Spleen (tissue), 11 donors: ENCODE measurements around the gene USP13. TPM values are rescaled to one million over a fixed set of nuclear protein-coding genes. Genes with fewer than 3 reads are reported as not detected.

Experiments
- DNase-seq: peaks from one replicate; pipeline ENCODE4 v3.0.0-alpha.2; 2020
- H3K27ac ChIP-seq, 8 donors: fragments of 200-600 bp; sonication (generic) in 7 of 8; 1 replicate in 4 of 8; 2 replicates in 4 of 8; pipeline versions ENCODE4 v1.5.0 to v1.8.0; 2016 to 2021; ENCODE audit warnings: inconsistent platforms in 4 of 8, mild to moderate bottlenecking in 4 of 8, moderate library complexity in 1 of 8
- H3K27me3 ChIP-seq, 7 donors: fragments of 200-600 bp; sonication (generic) in 6 of 7; replicated peaks in 1 of 7; 1 replicate in 4 of 7; 2 replicates in 3 of 7; pipeline versions ENCODE4 v1.5.0 to v1.8.0; 2016 to 2021; ENCODE audit warnings: inconsistent platforms in 3 of 7, mild to moderate bottlenecking in 1 of 7
- H3K36me3 ChIP-seq, 6 donors: fragments of 200-600 bp; sonication (generic) in 5 of 6; 1 replicate in 4 of 6; 2 replicates in 2 of 6; pipeline versions ENCODE4 v1.5.0 to v1.8.0; 2016 to 2021; ENCODE audit warnings: inconsistent platforms in 2 of 6
- H3K4me1 ChIP-seq, 6 donors: fragments of 200-600 bp; sonication (generic) in 5 of 6; 1 replicate in 3 of 6; 2 replicates in 3 of 6; pipeline versions ENCODE4 v1.5.0 to v1.8.0; 2016 to 2021; ENCODE audit warnings: inconsistent platforms in 3 of 6
- H3K4me3 ChIP-seq, 8 donors: fragments of 200-600 bp; sonication (generic) in 7 of 8; 1 replicate in 4 of 8; 2 replicates in 4 of 8; pipeline versions ENCODE4 v1.5.0 to v1.8.0; 2016 to 2021; ENCODE audit warnings: inconsistent platforms in 4 of 8, mild to moderate bottlenecking in 4 of 8, moderate library complexity in 2 of 8
- H3K9me3 ChIP-seq, 8 donors: fragments of 200-600 bp; sonication (generic) in 7 of 8; 1 replicate in 4 of 8; 2 replicates in 4 of 8; pipeline versions ENCODE4 v1.5.0 to v1.8.0; 2016 to 2021; ENCODE audit warnings: inconsistent platforms in 4 of 8
- POLR2A ChIP-seq, 3 donors: fragments of 450-650 bp; IDR thresholded peaks; one replicate each; pipeline ENCODE4 v1.5.1; 2017; ENCODE audit warnings: antibody characterized with exemption in 3 of 3, mild to moderate bottlenecking in 1 of 3
- POLR2AphosphoS5 ChIP-seq, 3 donors: sonication (generic); formaldehyde crosslinking; IDR thresholded peaks; one replicate each; pipeline ENCODE4 v1.5.1; 2017; ENCODE audit warnings: antibody characterized with exemption in 3 of 3
- WGBS, 5 donors: extraction: QIAGEN DNeasy Blood & Tissue Kit in 3 of 5; methylation state at CpG; one replicate each; pipeline versions ENCODE4 v1.1.5 to v1.1.7; 2013 to 2018; 5-methylcytosine and 5-hydroxymethylcytosine counted together
- intact Hi-C: fragments of 100-400 bp; cut with DNase I; formaldehyde crosslinking; loops from one replicate; pipeline ENCODE4 v1.15.0; 2023; ENCODE audit warnings: low total_unique reads
- polyA plus RNA-seq, 3 donors: library from polyadenylated mRNA; stranded (reverse); fragments of 200-250 nt; gene quantifications; one replicate each; pipeline ENCODE4 v1.2.1, GENCODE V29; 2013
- total RNA-seq, 7 donors: library from RNA; depleted of rRNA in 3 of 7; stranded (reverse); fragments of >200 nt in 3 of 7; fragmentation: NEBNext Ultra II Directional in 4 of 7; extraction: Animal tissue kit (Norgen Biotek cat#: 25700) in 4 of 7; gene quantifications; one replicate each; pipeline versions ENCODE4 v1.1.0 to v1.2.1, GENCODE V29; 2016 to 2021
- TF ChIP-seq, protein P1 (sequence below), 11 experiments: fragments of 200-600 bp in 7 of 11; fragments of 450-650 bp in 4 of 11; sonication (generic) in 4 of 11; IDR thresholded peaks in 8 of 11; conservative IDR thresholded peaks in 3 of 11; 1 replicate in 7 of 11; 2 replicates in 4 of 11; pipeline versions ENCODE4 v1.4.0 to v1.8.0; 2016 to 2021; ENCODE audit warnings: antibody characterized with exemption in 11 of 11, inconsistent platforms in 4 of 11, mild to moderate bottlenecking in 1 of 11
- donor health status: healthy with polysubstance abuse.
- donor health status: DM: no; HTN: no; CAD: no; lungs with moderate emphysema.
- donor health status: DM: no; HTN: no; CAD: no.
- donor health status: Bipolar disorder and iron deficiency.
- donor health status: healthy.
- donor health status: DM: no; HTN: no; CAD: no.
- donor health status: DM: yes; HTN: yes; CAD: no.

The USP13 gene
- total and polyA plus RNA-seq, 10 donors, result 1.1 to 9.4 (median 7.1) TPM

DNA sequence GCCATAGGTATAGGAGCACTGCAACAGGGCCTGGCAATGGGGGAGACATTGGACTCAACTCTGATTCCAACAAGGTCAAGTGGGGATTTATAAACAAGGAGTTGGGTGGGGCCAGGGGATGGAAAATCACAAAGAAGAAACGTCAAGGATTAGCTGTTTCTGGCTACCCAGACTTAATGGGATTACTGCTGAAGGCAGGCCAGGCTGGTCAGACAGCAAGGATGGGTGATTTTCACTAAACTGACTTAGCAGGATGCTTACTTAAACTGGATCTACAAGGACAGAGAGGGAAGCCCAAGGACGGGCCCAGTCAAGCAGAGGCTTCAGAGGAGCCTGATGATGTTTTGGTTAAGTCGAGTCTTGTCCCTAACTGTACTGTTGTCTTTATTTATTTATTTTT lies 76.2 kb downstream of the USP13 start:
- intact Hi-C loops, result no loop called here

DNA sequence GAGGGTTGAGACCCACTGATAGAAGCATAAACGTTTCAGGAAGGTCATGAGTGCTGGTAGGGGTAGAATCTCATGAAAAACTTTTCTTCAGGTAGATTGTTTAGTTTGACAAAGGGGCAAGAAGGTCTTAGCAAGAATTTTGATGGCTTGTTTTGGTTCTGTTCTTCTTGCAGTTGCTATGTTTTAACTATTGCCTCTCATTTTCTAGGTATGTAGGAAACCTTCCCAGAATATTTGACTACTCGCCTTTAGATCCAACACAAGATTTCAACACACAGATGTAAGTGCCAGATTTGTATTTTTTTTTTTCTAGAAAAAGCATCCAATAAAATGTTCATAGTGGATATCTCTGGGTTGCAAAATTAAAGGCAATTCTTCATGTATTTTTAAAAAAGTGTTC lies 77.1 kb downstream of the USP13 start:
- H3K27ac ChIP-seq, result no peak overlapping the region
- TF ChIP-seq, protein P1, sequence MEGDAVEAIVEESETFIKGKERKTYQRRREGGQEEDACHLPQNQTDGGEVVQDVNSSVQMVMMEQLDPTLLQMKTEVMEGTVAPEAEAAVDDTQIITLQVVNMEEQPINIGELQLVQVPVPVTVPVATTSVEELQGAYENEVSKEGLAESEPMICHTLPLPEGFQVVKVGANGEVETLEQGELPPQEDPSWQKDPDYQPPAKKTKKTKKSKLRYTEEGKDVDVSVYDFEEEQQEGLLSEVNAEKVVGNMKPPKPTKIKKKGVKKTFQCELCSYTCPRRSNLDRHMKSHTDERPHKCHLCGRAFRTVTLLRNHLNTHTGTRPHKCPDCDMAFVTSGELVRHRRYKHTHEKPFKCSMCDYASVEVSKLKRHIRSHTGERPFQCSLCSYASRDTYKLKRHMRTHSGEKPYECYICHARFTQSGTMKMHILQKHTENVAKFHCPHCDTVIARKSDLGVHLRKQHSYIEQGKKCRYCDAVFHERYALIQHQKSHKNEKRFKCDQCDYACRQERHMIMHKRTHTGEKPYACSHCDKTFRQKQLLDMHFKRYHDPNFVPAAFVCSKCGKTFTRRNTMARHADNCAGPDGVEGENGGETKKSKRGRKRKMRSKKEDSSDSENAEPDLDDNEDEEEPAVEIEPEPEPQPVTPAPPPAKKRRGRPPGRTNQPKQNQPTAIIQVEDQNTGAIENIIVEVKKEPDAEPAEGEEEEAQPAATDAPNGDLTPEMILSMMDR (IDR thresholded peaks at IDR 0.05 in 8 of 11, conservative IDR thresholded peaks at IDR 0.05 in 3 of 11), result no peak
- no peak for TF ChIP-seq POLR2AphosphoS5 (IDR thresholded peaks at IDR 0.05)
- TF ChIP-seq POLR2A (IDR thresholded peaks at IDR 0.05), result no peak
- WGBS, 5 donors, result 85 to 98% (median 92%) methylated on average over 2 of the region's 2 CpGs
- DNase-seq, result no peak
- intact Hi-C loops, result no loop called here
- no peak overlapping the region for H3K4me3 ChIP-seq
- peaks cover 0 to 46% (median 14%) of the 10 kb centered on the region in 6 donors for H3K36me3 ChIP-seq
- no peaks in the 10 kb centered on the region for H3K4me1 ChIP-seq
- no peaks in the 10 kb centered on the region for H3K9me3 ChIP-seq
- H3K27me3 ChIP-seq, result no peaks in the 10 kb centered on the region

More for the DNA sequence above, 76.2 kb downstream of the USP13 start:
- no peaks in the 10 kb centered on the region for H3K27me3 ChIP-seq
- TF ChIP-seq POLR2A (IDR thresholded peaks at IDR 0.05) (no peak), POLR2AphosphoS5 (IDR thresholded peaks at IDR 0.05) (no peak)
- TF ChIP-seq, protein P1 (IDR thresholded peaks at IDR 0.05 in 8 of 11, conservative IDR thresholded peaks at IDR 0.05 in 3 of 11), result no peak
- H3K4me3 ChIP-seq, result no peak overlapping the region
- 91 to 94% (median 92%) methylated on average over 3 of the region's 3 CpGs for WGBS, 5 donors
- no peak overlapping the region for H3K27ac ChIP-seq
- peaks cover 0 to 46% (median 14%) of the 10 kb centered on the region in 6 donors for H3K36me3 ChIP-seq
- H3K4me1 ChIP-seq, result no peaks in the 10 kb centered on the region
- no peaks in the 10 kb centered on the region for H3K9me3 ChIP-seq
- DNase-seq, result no peak

DNA sequence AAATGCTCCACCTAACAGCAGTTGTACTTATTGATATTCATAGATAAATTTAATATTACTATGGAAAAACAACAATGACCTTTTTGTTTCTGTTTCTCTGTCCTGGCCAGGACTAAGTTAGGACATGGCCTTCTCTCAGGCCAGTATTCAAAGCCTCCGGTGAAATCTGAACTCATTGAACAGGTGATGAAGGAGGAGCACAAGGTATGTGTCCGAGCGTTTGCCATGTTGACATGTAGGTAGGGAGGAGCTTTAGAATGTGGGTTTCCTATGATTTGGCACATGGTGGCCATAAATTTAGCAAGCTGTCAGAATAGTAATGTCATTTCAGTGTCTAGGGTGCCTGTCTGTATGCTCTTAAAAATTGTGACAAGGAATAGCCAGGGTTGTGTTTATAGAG lies 77.7 kb downstream of the USP13 start:
- Histone ChIP-seq H3K27ac (no peak overlapping the region), H3K4me1 (no peaks in the 10 kb centered on the region), H3K36me3 (peaks cover 0 to 46% (median 14%) of the 10 kb centered on the region in 6 donors), H3K9me3 (no peaks in the 10 kb centered on the region), H3K27me3 (no peaks in the 10 kb centered on the region), H3K4me3 (no peak overlapping the region)
- TF ChIP-seq POLR2AphosphoS5 (IDR thresholded peaks at IDR 0.05) (no peak), POLR2A (IDR thresholded peaks at IDR 0.05) (no peak)
- TF ChIP-seq, protein P1 (IDR thresholded peaks at IDR 0.05 in 8 of 11, conservative IDR thresholded peaks at IDR 0.05 in 3 of 11), result no peak
- intact Hi-C loops, result no loop called here
- no peak for DNase-seq
- 94 to 98% (median 97%) methylated on average over 3 of the region's 3 CpGs for WGBS, 5 donors

DNA sequence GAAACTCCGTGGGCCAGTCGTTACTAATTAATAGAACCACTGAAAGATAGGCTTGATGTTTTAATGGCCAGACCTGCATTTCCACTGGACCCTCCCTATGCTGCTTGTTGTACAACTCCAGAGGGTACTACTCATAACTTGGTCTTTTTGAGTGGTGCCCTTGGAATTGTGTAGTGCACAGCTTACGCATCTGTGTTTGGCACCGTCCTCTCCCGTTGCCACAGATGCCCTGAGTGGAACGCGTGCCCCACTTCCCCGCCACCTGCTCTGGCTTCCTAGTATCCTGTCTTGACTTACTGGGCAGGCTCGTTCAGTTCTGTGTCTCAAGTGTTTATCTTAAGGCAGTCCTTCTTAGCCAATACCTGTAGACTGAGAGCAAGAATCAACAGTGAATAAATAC lies 78.7 kb downstream of the USP13 start:
- Histone ChIP-seq H3K9me3 (no peaks in the 10 kb centered on the region), H3K27me3 (no peaks in the 10 kb centered on the region), H3K36me3 (peaks cover 0 to 46% (median 14%) of the 10 kb centered on the region in 6 donors), H3K27ac (no peak overlapping the region), H3K4me1 (no peaks in the 10 kb centered on the region), H3K4me3 (no peak overlapping the region)
- DNase-seq, result no peak
- WGBS, 5 donors, result 90 to 95% (median 93%) methylated on average over 9 of the region's 9 CpGs
- intact Hi-C loops, result no loop called here
- TF ChIP-seq POLR2A (IDR thresholded peaks at IDR 0.05), result no peak
